IMR-90 (cell line): ENCODE data around the gene MGLL. TPM values are rescaled to one million over a fixed set of nuclear protein-coding genes. Genes with fewer than 3 reads are reported as not detected.

Experiments
- ATAC-seq: fragments of 200-7000 bp; cut with Tn5 transposase; 2 replicates; pipeline ENCODE4 v1.9.1; 2020; ENCODE audit warnings: low read depth, mild to moderate bottlenecking, moderate library complexity
- BruUV-seq: library from RNA; stranded (reverse); fragments of 400-500 nt; replicated peaks from 2 replicates; lab custom pipeline; 2021; lab: Mats Ljungman, UMichigan
- CTCF ChIA-PET: fragments of 300-600 bp; formaldehyde crosslinking; extraction: SDS; loops from one replicate; lab custom pipeline; 2021; ENCODE audit warnings: antibody characterized with exemption; lab: Yijun Ruan, JAX
- POLR2A ChIA-PET: fragments of 300-600 bp; sonication (Branson Sonifier 250); formaldehyde crosslinking; loops from one replicate; lab custom pipeline; 2022; ENCODE audit warnings: antibody characterized with exemption; ENCODE audit not compliant: unreplicated experiment; lab: Charles Lee
- DNase-seq: peaks from one replicate; pipeline ENCODE4 v3.0.0; 2013
- H2AFZ ChIP-seq: replicated peaks from 2 replicates; pipeline ENCODE3; 2013; ENCODE audit warnings: low read length, mild to moderate bottlenecking; ENCODE audit not compliant: poor library complexity
- H2AK5ac ChIP-seq: 2 replicates; pipeline ENCODE4 v1.6.1; 2013; ENCODE audit warnings: low read depth, low read length, inconsistent platforms
- H2AK9ac ChIP-seq: replicated peaks from 2 replicates; pipeline ENCODE3; 2013; ENCODE audit warnings: mild to moderate bottlenecking, low read depth, low read length, moderate library complexity; ENCODE audit not compliant: poor library complexity
- H2BK120ac ChIP-seq: 2 replicates; pipeline ENCODE4 v1.6.1; 2013; ENCODE audit warnings: low read depth, low read length, inconsistent platforms
- H2BK15ac ChIP-seq: 3 replicates; pipeline ENCODE4 v1.6.1; 2013; ENCODE audit warnings: low read depth, low read length, inconsistent platforms
- H2BK20ac ChIP-seq: 2 replicates; pipeline ENCODE4 v1.6.1; 2013; ENCODE audit warnings: low read depth, mild to moderate bottlenecking, inconsistent platforms, low read length, moderate library complexity
- H2BK5ac ChIP-seq: 2 replicates; pipeline ENCODE4 v1.6.1; 2013; ENCODE audit warnings: mild to moderate bottlenecking, low read depth, low read length, inconsistent platforms; ENCODE audit not compliant: poor library complexity, severe bottlenecking
- H3K14ac ChIP-seq: replicated peaks from 2 replicates; pipeline ENCODE4 v1.6.1; 2013; ENCODE audit warnings: low read depth, low read length, inconsistent platforms
- H3K18ac ChIP-seq: 2 replicates; pipeline ENCODE4 v1.6.1; 2013; ENCODE audit warnings: low read depth, low read length, control low read depth
- H3K23ac ChIP-seq: 2 replicates; pipeline ENCODE4 v1.6.1; 2013; ENCODE audit warnings: low read depth, low read length, inconsistent platforms
- H3K27ac ChIP-seq: 2 replicates; pipeline ENCODE4 v1.5.1; 2013; ENCODE audit warnings: mild to moderate bottlenecking, control low read depth, low read length; ENCODE audit not compliant: insufficient read depth
- H3K27me3 ChIP-seq: 2 replicates; pipeline ENCODE4 v1.6.1; 2013; ENCODE audit warnings: low read length; ENCODE audit not compliant: control insufficient read depth, insufficient read depth
- H3K36me3 ChIP-seq: 2 replicates; pipeline ENCODE4 v1.6.1; 2013; ENCODE audit warnings: low read length, mixed read lengths; ENCODE audit not compliant: control insufficient read depth, insufficient read depth
- H3K4ac ChIP-seq: 2 replicates; pipeline ENCODE4 v1.6.1; 2013; ENCODE audit warnings: low read depth, low read length, inconsistent platforms
- H3K4me1 ChIP-seq: 2 replicates; pipeline ENCODE4 v1.6.1; 2013; ENCODE audit warnings: low read length, mixed read lengths; ENCODE audit not compliant: control insufficient read depth, insufficient read depth
- H3K4me2 ChIP-seq: 2 replicates; pipeline ENCODE4 v1.6.1; 2013; ENCODE audit warnings: low read depth, mild to moderate bottlenecking, control low read depth, low read length, moderate library complexity
- H3K4me3 ChIP-seq: 2 replicates; pipeline ENCODE4 v1.5.1; 2013; ENCODE audit warnings: low read depth, mild to moderate bottlenecking, control low read depth, low read length, moderate library complexity; ENCODE audit not compliant: insufficient read depth
- H3K56ac ChIP-seq: 2 replicates; pipeline ENCODE4 v1.6.1; 2013; ENCODE audit warnings: low read length, inconsistent platforms; ENCODE audit not compliant: insufficient read depth; ENCODE audit errors: extremely low read depth
- H3K79me1 ChIP-seq, 2 experiments: 2 replicates each; pipeline ENCODE4 v1.6.1; 2013; ENCODE audit warnings: low read length in 2 of 2, inconsistent platforms in 1 of 2, low read depth in 1 of 2
- H3K9ac ChIP-seq: 2 replicates; pipeline ENCODE4 v1.6.1; 2013; ENCODE audit warnings: low read depth, low read length, control low read depth
- H3K9me1 ChIP-seq: 2 replicates; pipeline ENCODE4 v1.6.1; 2013; ENCODE audit warnings: low read length, inconsistent platforms; ENCODE audit not compliant: insufficient read depth
- H3K9me3 ChIP-seq: 2 replicates; pipeline ENCODE4 v1.6.1; 2013; ENCODE audit warnings: low read length; ENCODE audit not compliant: control insufficient read depth, insufficient read depth
- H4K20me1 ChIP-seq: 2 replicates; pipeline ENCODE4 v1.6.1; 2013; ENCODE audit warnings: low read length, inconsistent platforms; ENCODE audit not compliant: insufficient read depth
- H4K5ac ChIP-seq: 2 replicates; pipeline ENCODE4 v1.6.1; 2013; ENCODE audit warnings: mild to moderate bottlenecking, low read depth, low read length, control low read depth
- H4K8ac ChIP-seq, 2 experiments: 2 replicates each; pipeline ENCODE4 v1.6.1; 2013; ENCODE audit warnings: low read depth in 2 of 2, low read length in 2 of 2, control low read depth in 1 of 2, inconsistent platforms in 1 of 2
- H4K91ac ChIP-seq: 2 replicates; pipeline ENCODE4 v1.6.1; 2013; ENCODE audit warnings: low read depth, low read length, inconsistent platforms; ENCODE audit not compliant: insufficient read depth
- BHLHE40 ChIP-seq: fragments of 150-350 bp; IDR thresholded peaks from 2 replicates; pipeline ENCODE4 v1.6.1; 2016; ENCODE audit warnings: mild to moderate bottlenecking, low read depth, low read length
- CEBPB ChIP-seq: IDR thresholded peaks from 2 replicates; pipeline ENCODE4 v1.6.1; 2012; ENCODE audit warnings: low read depth, low read length, improper control_type of control experiment
- CHD1 ChIP-seq: IDR thresholded peaks from 2 replicates; pipeline ENCODE4 v1.6.1; 2012; ENCODE audit warnings: low read depth, low read length, improper control_type of control experiment
- FOS ChIP-seq: fragments of 150-350 bp; IDR thresholded peaks from 2 replicates; pipeline ENCODE4 v1.6.1; 2016; ENCODE audit warnings: low read depth, low read length
- MAFK ChIP-seq: IDR thresholded peaks from 2 replicates; pipeline ENCODE4 v1.6.1; 2012; ENCODE audit warnings: low read depth, low read length, improper control_type of control experiment
- MAZ ChIP-seq: IDR thresholded peaks from 2 replicates; pipeline ENCODE4 v1.6.1; 2012; ENCODE audit warnings: low read depth, mild to moderate bottlenecking, low read length, improper control_type of control experiment, moderate library complexity, borderline replicate concordance
- MXI1 ChIP-seq: IDR thresholded peaks from 2 replicates; pipeline ENCODE4 v1.6.1; 2012; ENCODE audit warnings: low read depth, mild to moderate bottlenecking, low read length, moderate library complexity, borderline replicate concordance
- NFE2L2 ChIP-seq: fragments of 150-350 bp; IDR thresholded peaks from 2 replicates; pipeline ENCODE4 v1.6.1; 2016; ENCODE audit warnings: low read depth, mild to moderate bottlenecking, low read length
- RAD21 ChIP-seq: IDR thresholded peaks from 2 replicates; pipeline ENCODE4 v1.6.1; 2012; ENCODE audit warnings: low read length, improper control_type of control experiment
- RCOR1 ChIP-seq: IDR thresholded peaks from 2 replicates; pipeline ENCODE4 v1.6.1; 2012; ENCODE audit warnings: mild to moderate bottlenecking, low read length, improper control_type of control experiment; ENCODE audit not compliant: insufficient replicate concordance
- WGBS, 2 experiments: methylation state at CpG; one replicate each; pipeline versions ENCODE4 v1.1.5 to v1.1.7; 2013; ENCODE audit warnings: missing lambda C conversion rate in 2 of 2; ENCODE audit not compliant: insufficient read length in 1 of 2; ENCODE audit errors: extremely low coverage in 2 of 2; 5-methylcytosine and 5-hydroxymethylcytosine counted together
- dilution Hi-C: fragments of 300-500 bp; cut with HindIII; formaldehyde crosslinking; loops from one replicate; pipeline ENCODE4 v1.14.3; 2018; ENCODE audit warnings: low sequenced_read_pairs; ENCODE audit not compliant: unreplicated experiment
- in situ Hi-C: fragments of 300-500 bp; cut with MboI; formaldehyde crosslinking; loops from 3 replicates; pipeline ENCODE4 v1.14.3; 2019; ENCODE audit warnings: low sequenced_read_pairs, inconsistent platforms, mixed read lengths
- intact Hi-C: fragments of 100-400 bp; cut with micrococcal nuclease; formaldehyde crosslinking; loops from 2 replicates; pipeline ENCODE4 v1.10.0; 2022
- polyA plus RNA-seq, 3 experiments: library from polyadenylated mRNA; depleted of rRNA; stranded (reverse); fragments of >200 nt; gene quantifications; 2 replicates each; pipeline ENCODE4 v1.2.3, GENCODE V29; 2012; ENCODE audit warnings: low replicate concordance in 1 of 3
- total RNA-seq: library from RNA; depleted of rRNA; stranded (reverse); fragments of >200 nt; gene quantifications from 2 replicates; pipeline ENCODE4 v1.2.3, GENCODE V29; 2012
- TF ChIP-seq, protein P1 (sequence below): fragments of 150-350 bp; IDR thresholded peaks from 2 replicates; pipeline ENCODE4 v1.6.1; 2017; ENCODE audit warnings: mild to moderate bottlenecking, antibody characterized with exemption, low read length, low read depth
- TF ChIP-seq, protein P2 (sequence below): fragments of 150-350 bp; IDR thresholded peaks from 2 replicates; pipeline ENCODE4 v1.6.1; 2016; ENCODE audit warnings: low read depth, mild to moderate bottlenecking, low read length, moderate library complexity, borderline replicate concordance
- TF ChIP-seq, protein P3 (sequence below): conservative IDR thresholded peaks from 2 replicates; pipeline ENCODE4 v1.5.1; 2012; ENCODE audit warnings: mild to moderate bottlenecking, low read depth, low read length, improper control_type of control experiment

Gene MGLL
- total and polyA plus RNA-seq, 2 of the 4 experiments (the other 2 are of a cell fraction), result 23.7 to 60.6 TPM

DNA sequence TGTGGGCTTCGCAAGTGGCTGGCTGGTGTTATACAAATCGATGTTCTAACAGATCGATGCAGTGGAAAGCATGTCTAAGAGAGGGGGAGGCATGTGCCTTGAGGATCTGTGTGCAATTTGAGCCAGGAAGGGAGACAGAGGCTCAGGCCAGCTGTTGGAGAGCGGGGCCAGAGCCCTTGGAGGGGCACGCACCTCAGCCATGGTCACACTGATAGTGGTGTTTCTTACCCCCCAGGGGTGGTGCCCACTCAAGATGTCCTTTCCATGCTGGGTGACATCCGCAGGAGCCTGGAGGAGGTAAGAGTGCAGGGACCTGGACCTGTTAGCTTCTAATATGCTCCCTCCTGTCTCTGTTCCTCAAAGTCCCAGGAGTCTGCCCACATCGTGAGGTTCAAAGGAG is 153.4 kb downstream of the MGLL start:
- Histone ChIP-seq H3K27me3 (peaks cover 3% of the 10 kb centered on the region; the same call in 1 of the 2 replicates), H3K9ac (no peak overlapping the region), H3K79me1 (peaks cover 10 to 23% of the 10 kb centered on the region in 2 experiments; a peak in 3 of 4 replicates), H3K18ac (no peak overlapping the region), H3K14ac (no peak overlapping the region), H2AK5ac (no peak overlapping the region), H3K9me3 (no peaks in the 10 kb centered on the region), H3K23ac (no peak overlapping the region), H4K20me1 (no peaks in the 10 kb centered on the region; the same call in 1 of the 2 replicates), H3K4me1 (peaks cover 9% of the 10 kb centered on the region), H2BK15ac (no peak overlapping the region), H4K8ac (no peak overlapping the region), H2BK5ac (no peak overlapping the region), H4K91ac (no peak overlapping the region), H3K4me2 (no peak overlapping the region), H2BK20ac (no peak overlapping the region), H3K56ac (no peak overlapping the region), H3K4ac (no peak overlapping the region), H2AFZ (no peak overlapping the region), H3K9me1 (peaks cover 10% of the 10 kb centered on the region; the same call in 1 of the 2 replicates), H3K27ac (no peak overlapping the region), H4K5ac (no peak overlapping the region), H2BK120ac (no peak overlapping the region), H3K4me3 (no peak overlapping the region), H2AK9ac (no peak overlapping the region), H3K36me3 (no peaks in the 10 kb centered on the region)
- WGBS, 2 experiments, result 93% methylated on average over 3 of the region's 7 CpGs; no CpG with 5 or more reads in 1 of the 2 experiments
- ChIA-PET CTCF (no interaction called here), POLR2A (no interaction called here)
- in situ Hi-C loops, result no loop called here
- intact Hi-C loops, result no loop called here
- TF ChIP-seq, protein P1, sequence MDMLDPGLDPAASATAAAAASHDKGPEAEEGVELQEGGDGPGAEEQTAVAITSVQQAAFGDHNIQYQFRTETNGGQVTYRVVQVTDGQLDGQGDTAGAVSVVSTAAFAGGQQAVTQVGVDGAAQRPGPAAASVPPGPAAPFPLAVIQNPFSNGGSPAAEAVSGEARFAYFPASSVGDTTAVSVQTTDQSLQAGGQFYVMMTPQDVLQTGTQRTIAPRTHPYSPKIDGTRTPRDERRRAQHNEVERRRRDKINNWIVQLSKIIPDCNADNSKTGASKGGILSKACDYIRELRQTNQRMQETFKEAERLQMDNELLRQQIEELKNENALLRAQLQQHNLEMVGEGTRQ, result no peak
- no peak for TF ChIP-seq MAZ
- TF ChIP-seq RCOR1, result no peak
- TF ChIP-seq, protein P2, sequence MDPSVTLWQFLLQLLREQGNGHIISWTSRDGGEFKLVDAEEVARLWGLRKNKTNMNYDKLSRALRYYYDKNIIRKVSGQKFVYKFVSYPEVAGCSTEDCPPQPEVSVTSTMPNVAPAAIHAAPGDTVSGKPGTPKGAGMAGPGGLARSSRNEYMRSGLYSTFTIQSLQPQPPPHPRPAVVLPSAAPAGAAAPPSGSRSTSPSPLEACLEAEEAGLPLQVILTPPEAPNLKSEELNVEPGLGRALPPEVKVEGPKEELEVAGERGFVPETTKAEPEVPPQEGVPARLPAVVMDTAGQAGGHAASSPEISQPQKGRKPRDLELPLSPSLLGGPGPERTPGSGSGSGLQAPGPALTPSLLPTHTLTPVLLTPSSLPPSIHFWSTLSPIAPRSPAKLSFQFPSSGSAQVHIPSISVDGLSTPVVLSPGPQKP, result no peak
- TF ChIP-seq FOS, result no peak
- no peak for TF ChIP-seq MAFK
- TF ChIP-seq BHLHE40, result no peak
- TF ChIP-seq NFE2L2, result no peak
- TF ChIP-seq CEBPB, result no peak
- TF ChIP-seq, protein P3, sequence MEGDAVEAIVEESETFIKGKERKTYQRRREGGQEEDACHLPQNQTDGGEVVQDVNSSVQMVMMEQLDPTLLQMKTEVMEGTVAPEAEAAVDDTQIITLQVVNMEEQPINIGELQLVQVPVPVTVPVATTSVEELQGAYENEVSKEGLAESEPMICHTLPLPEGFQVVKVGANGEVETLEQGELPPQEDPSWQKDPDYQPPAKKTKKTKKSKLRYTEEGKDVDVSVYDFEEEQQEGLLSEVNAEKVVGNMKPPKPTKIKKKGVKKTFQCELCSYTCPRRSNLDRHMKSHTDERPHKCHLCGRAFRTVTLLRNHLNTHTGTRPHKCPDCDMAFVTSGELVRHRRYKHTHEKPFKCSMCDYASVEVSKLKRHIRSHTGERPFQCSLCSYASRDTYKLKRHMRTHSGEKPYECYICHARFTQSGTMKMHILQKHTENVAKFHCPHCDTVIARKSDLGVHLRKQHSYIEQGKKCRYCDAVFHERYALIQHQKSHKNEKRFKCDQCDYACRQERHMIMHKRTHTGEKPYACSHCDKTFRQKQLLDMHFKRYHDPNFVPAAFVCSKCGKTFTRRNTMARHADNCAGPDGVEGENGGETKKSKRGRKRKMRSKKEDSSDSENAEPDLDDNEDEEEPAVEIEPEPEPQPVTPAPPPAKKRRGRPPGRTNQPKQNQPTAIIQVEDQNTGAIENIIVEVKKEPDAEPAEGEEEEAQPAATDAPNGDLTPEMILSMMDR, result no peak
- no peak for TF ChIP-seq CHD1
- TF ChIP-seq RAD21, result no peak
- no peak for TF ChIP-seq MXI1
- BruUV-seq, result no TSS peak
- DNase-seq (no peak), ATAC-seq (no peak)
- dilution Hi-C loops, result no loop called here
